Stomach (tissue), 9 donors: Measurements from ENCODE around the gene FBXW11. TPM values are rescaled to one million over a fixed set of nuclear protein-coding genes. Genes with fewer than 3 reads are reported as not detected.
"Not testable (repeated sequence)": the region's sequence is repeated elsewhere in the genome, so short reads cannot be mapped to it uniquely, and the experiment has no call there.

Experiments used
- DNase-seq, 2 donors: peaks; one replicate each; pipeline versions ENCODE4 v3.0.0 to v3.0.0-alpha.2; 2013 to 2019
- H3K27ac ChIP-seq, 5 donors: fragments of 200-600 bp in 4 of 5; sonication (generic) in 4 of 5; one replicate each; pipeline ENCODE4 v1.5.1; 2013 to 2019; ENCODE audit warnings: mild to moderate bottlenecking in 1 of 5, moderate library complexity in 1 of 5
- H3K27me3 ChIP-seq, 3 donors: fragments of 200-600 bp; sonication (generic); one replicate each; pipeline ENCODE4 v1.5.1; 2017 to 2019; ENCODE audit warnings: mixed run types in 1 of 3
- H3K36me3 ChIP-seq, 4 donors: fragments of 200-600 bp; sonication (generic); 1 replicate in 3 of 4; 2 replicates in 1 of 4; pipeline ENCODE4 v1.5.1; 2016 to 2019
- H3K4me1 ChIP-seq, 4 donors: fragments of 200-600 bp; sonication (generic); one replicate each; pipeline ENCODE4 v1.5.1; 2016 to 2019
- H3K4me3 ChIP-seq, 4 donors: fragments of 200-600 bp; sonication (generic) in 3 of 4; one replicate each; pipeline ENCODE4 v1.5.1; 2016 to 2019; ENCODE audit warnings: mild to moderate bottlenecking in 1 of 4
- H3K9me3 ChIP-seq, 4 donors: fragments of 200-600 bp; sonication (generic); one replicate each; pipeline ENCODE4 v1.5.1; 2016 to 2019
- EP300 ChIP-seq: sonication (generic); formaldehyde crosslinking; IDR thresholded peaks from one replicate; pipeline ENCODE4 v1.6.1; 2017; ENCODE audit warnings: antibody characterized with exemption
- POLR2A ChIP-seq, 4 donors: fragments of 450-650 bp; IDR thresholded peaks; one replicate each; pipeline ENCODE4 v1.6.1; 2016; ENCODE audit warnings: antibody characterized with exemption in 4 of 4, control low read depth in 2 of 4, mild to moderate bottlenecking in 1 of 4, moderate library complexity in 1 of 4
- POLR2AphosphoS5 ChIP-seq, 3 donors: sonication (generic); formaldehyde crosslinking; IDR thresholded peaks; one replicate each; pipeline ENCODE4 v1.6.1; 2016; ENCODE audit warnings: antibody characterized with exemption in 3 of 3
- WGBS, 5 donors: extraction: QIAGEN DNeasy Blood & Tissue Kit in 3 of 5; methylation state at CpG; one replicate each; pipeline versions ENCODE4 v1.1.5 to v1.1.7; 2013 to 2018; 5-methylcytosine and 5-hydroxymethylcytosine counted together
- intact Hi-C: fragments of 100-400 bp; cut with DNase I; formaldehyde crosslinking; loops from one replicate; pipeline ENCODE4 v1.15.1; 2023; ENCODE audit warnings: low total_unique reads
- polyA plus RNA-seq, 3 donors: library from polyadenylated mRNA; stranded (reverse); fragments of 200-250 nt; gene quantifications; one replicate each; pipeline ENCODE4 v1.2.3, GENCODE V29; 2013
- total RNA-seq, 5 donors: library from RNA; depleted of rRNA; stranded (reverse); fragments of >200 nt; gene quantifications; one replicate each; pipeline versions ENCODE4 v1.1.0 to v1.2.3, GENCODE V29; 2014 to 2016
- TF ChIP-seq, protein P1 (sequence below), 7 experiments: fragments of 450-650 bp in 4 of 7; fragments of 200-600 bp in 3 of 7; sonication (generic) in 3 of 7; IDR thresholded peaks; one replicate each; pipeline ENCODE4 v1.5.1; 2016 to 2019; ENCODE audit warnings: antibody characterized with exemption in 7 of 7, control low read depth in 2 of 7, mild to moderate bottlenecking in 1 of 7
- donor health status: healthy with polysubstance abuse.
- donor health status: Bipolar disorder and iron deficiency.
- donor health status: healthy.

Gene FBXW11
- total and polyA plus RNA-seq, 8 donors = 4.3 to 117 (median 25.5) TPM

DNA sequence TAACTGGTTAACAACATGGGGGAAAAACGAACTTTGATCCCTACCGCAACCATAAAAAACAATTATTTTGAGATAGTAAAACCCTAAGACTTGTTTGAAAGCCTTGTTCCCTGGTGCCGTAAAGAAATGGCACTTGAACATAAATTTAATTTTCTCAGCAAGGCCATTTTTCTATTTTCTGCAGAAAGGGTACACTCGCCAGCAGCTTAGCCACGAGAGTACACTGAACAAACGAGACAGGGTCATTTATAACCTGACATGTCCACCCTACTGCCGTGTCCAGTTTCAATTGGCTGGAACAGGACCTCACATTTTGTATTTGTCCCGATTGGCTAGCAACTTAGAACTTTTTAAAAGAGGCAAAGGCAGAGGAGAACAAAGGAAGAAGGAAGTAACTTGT, 26.8 kb downstream of the FBXW11 start:
- intact Hi-C loops = no loop called here
- peaks cover 0 to 28% (median 12%) of the 10 kb centered on the region in 4 donors for H3K9me3 ChIP-seq
- TF ChIP-seq EP300 (no peak), POLR2A (IDR thresholded peaks at IDR 0.05) (no peak), POLR2AphosphoS5 (IDR thresholded peaks at IDR 0.05) (no peak)
- TF ChIP-seq, protein P1, sequence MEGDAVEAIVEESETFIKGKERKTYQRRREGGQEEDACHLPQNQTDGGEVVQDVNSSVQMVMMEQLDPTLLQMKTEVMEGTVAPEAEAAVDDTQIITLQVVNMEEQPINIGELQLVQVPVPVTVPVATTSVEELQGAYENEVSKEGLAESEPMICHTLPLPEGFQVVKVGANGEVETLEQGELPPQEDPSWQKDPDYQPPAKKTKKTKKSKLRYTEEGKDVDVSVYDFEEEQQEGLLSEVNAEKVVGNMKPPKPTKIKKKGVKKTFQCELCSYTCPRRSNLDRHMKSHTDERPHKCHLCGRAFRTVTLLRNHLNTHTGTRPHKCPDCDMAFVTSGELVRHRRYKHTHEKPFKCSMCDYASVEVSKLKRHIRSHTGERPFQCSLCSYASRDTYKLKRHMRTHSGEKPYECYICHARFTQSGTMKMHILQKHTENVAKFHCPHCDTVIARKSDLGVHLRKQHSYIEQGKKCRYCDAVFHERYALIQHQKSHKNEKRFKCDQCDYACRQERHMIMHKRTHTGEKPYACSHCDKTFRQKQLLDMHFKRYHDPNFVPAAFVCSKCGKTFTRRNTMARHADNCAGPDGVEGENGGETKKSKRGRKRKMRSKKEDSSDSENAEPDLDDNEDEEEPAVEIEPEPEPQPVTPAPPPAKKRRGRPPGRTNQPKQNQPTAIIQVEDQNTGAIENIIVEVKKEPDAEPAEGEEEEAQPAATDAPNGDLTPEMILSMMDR (IDR thresholded peaks at IDR 0.05) = no peak

DNA sequence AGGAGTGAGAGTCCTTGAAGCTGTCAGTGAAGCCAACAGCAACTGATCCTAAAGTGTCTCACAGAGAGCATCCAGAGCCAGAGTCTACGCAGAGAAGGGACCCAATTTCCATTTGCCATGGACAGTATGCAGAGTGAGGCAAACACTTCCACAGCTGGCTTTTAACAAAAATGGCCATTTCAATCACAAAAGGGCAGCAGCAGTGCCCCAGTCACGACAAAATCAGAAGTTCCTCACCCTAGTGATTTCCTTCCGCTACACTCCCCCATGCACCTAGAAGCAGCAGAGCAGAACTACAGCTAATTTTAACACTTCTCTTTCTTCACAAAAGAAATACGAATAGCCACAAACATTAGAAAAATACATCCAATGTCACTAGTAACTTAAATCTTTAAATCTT, 27.9 kb downstream of the FBXW11 start:
- whole genome bisulfite sequencing, 5 donors = 93 to 95% (median 95%) methylated on average over 4 of the region's 4 CpGs

More for the DNA sequence above, 26.8 kb downstream of the FBXW11 start:
- DNase-seq = no peak
- no peaks in the 10 kb centered on the region for H3K27me3 ChIP-seq
- no peaks in the 10 kb centered on the region for H3K36me3 ChIP-seq
- peaks cover 17 to 65% (median 43%) of the 10 kb centered on the region in 4 donors for H3K4me1 ChIP-seq
- H3K27ac ChIP-seq = no peak overlapping the region
- no peak overlapping the region for H3K4me3 ChIP-seq
- WGBS, 5 donors = 95 to 97% (median 97%) methylated on average over 8 of the region's 8 CpGs

DNA sequence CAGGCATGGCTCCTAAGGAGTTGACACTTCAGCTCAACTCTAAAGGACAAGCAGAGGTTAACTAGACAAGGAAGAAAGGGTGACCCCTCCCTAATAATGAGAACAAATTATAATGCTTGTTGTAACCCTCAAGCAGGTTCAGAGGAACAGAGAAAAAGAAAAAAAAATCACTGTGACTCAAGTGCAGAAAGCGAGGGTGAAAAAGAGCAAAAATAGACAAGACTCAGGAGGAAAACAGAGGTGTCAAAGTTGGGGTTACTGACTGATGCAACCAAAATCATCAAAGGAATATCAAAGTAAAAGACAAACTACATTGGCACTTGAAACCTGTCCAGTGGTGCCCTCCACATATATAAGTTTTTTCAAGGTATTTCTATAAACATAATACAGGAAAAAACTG, 28.4 kb downstream of the FBXW11 start:
- DNase-seq = no peak
- peaks cover 17 to 63% (median 38%) of the 10 kb centered on the region in 4 donors for H3K4me1 ChIP-seq
- H3K27me3 ChIP-seq = no peaks in the 10 kb centered on the region
- TF ChIP-seq, protein P1 (IDR thresholded peaks at IDR 0.05) = no peak
- no peak for TF ChIP-seq EP300
- no peak for TF ChIP-seq POLR2AphosphoS5 (IDR thresholded peaks at IDR 0.05)
- TF ChIP-seq POLR2A (IDR thresholded peaks at IDR 0.05) = no peak
- intact Hi-C loops = no loop called here
- H3K36me3 ChIP-seq = no peaks in the 10 kb centered on the region
- no peak overlapping the region for H3K4me3 ChIP-seq
- no peak overlapping the region for H3K27ac ChIP-seq
- peaks cover 0 to 28% (median 12%) of the 10 kb centered on the region in 4 donors for H3K9me3 ChIP-seq
- WGBS, 5 donors = 83 to 97% (median 93%) methylated on average over 1 of the region's 1 CpG

More for the DNA sequence above, 27.9 kb downstream of the FBXW11 start:
- Histone ChIP-seq H3K4me1 (peaks cover 17 to 64% (median 40%) of the 10 kb centered on the region in 4 donors), H3K4me3 (no peak overlapping the region), H3K27ac (no peak overlapping the region), H3K27me3 (no peaks in the 10 kb centered on the region), H3K36me3 (no peaks in the 10 kb centered on the region), H3K9me3 (peaks cover 0 to 28% (median 12%) of the 10 kb centered on the region in 4 donors)
- TF ChIP-seq, protein P1 (IDR thresholded peaks at IDR 0.05) = no peak
- TF ChIP-seq POLR2A (IDR thresholded peaks at IDR 0.05) = no peak
- no peak for DNase-seq
- intact Hi-C loops = no loop called here

DNA sequence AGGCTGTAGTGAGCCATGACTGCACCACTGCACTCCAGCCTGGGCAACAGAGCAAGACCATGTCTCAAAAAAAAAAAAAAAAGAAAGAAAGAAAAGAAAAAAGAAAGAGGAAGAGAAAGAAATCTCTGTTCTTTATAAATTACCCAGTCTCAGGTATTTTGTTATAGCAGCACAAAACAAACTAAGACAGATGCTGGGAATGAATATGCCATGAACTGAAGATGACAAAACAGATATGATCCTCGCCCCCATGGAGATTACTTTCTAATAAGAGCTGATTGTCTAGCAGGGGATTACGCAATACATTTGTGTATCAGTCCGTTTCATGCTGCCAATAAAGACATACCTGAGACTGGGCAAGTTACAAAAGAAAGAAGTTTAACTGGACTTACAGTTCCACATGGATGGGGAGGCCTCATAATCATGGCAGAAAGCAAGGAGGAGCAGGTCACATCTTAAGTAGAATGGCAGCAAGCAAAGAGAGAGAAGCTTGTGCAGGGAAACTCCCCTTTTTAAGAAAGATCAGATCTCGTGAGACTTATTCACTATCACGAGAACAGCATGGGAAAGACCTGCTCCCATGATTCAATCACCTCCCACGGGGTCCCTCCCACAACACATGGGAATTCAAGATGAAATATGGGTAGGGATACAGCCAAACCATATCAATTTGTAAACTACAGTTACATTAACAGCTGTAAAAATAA, 29.0 kb downstream of the FBXW11 start:
- H3K27me3 ChIP-seq, DNase-seq, H3K4me3 ChIP-seq, H3K36me3 ChIP-seq, H3K27ac ChIP-seq, intact Hi-C loops: not testable (repeated sequence)
- Histone ChIP-seq H3K9me3 (peaks cover 0 to 28% (median 12%) of the 10 kb centered on the region in 4 donors), H3K4me1 (peaks cover 17 to 63% (median 42%) of the 10 kb centered on the region in 4 donors)
- WGBS, 5 donors = 75 to 82% (median 79%) methylated on average over 6 of the region's 6 CpGs
